ENCODE results near the gene SLC8A3. TPM values are rescaled to one million over a fixed set of nuclear protein-coding genes. Genes with fewer than 3 reads are reported as not detected.

SLC8A3 gene
- total RNA-seq, 1 donor from 2014 or later: not detected

DNA sequence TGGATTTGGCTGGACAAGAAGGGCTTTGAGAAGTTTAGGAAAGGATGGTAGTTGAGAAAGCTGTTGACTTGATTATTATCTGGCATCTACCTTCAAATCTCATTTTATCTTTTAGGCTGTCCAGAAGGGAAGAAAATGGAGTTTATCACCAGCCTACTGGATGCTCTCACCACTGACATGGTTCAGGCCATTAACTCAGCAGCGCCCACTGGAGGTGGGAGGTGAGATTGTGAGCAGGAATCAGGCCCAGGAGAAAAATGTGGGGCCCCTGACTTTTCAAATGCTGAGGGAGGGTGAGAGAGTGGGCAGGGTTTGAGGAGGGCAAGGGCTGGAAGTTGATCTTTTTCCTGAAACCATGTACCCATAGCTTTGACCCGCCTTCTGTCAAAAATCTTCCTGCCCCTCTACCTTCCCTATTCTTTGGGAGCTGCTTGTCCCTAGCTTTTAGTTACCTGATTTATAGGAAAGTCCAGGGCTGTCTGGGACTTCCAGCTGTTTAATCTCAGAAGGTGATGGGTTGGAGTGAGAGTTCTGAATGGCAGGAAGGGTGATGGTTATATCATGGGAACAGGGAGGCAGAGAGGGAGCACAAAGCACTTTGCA lies 175.4 kb downstream of the SLC8A3 start:
- peak; percentile 39 for TF ChIP-seq CTCF (IDR thresholded peaks at IDR 0.05)
- H3K4me1 Mint-ChIP-seq (ENCODE audit: unreplicated experiment): no peaks in the 10 kb centered on the region
- H3K4me3 Mint-ChIP-seq (ENCODE audit: unreplicated experiment): no peak overlapping the region
- H3K36me3 Mint-ChIP-seq (ENCODE audit: unreplicated experiment): no peaks in the 10 kb centered on the region
- no peaks in the 10 kb centered on the region for H3K27me3 Mint-ChIP-seq (ENCODE audit: unreplicated experiment)
- no peak overlapping the region for H3K27ac Mint-ChIP-seq (ENCODE audit: unreplicated experiment)
- H3K9me3 Mint-ChIP-seq (ENCODE audit: unreplicated experiment): no peaks in the 10 kb centered on the region
- no peak for DNase-seq (ENCODE audit: extremely low spot score, unreplicated experiment)

DNA sequence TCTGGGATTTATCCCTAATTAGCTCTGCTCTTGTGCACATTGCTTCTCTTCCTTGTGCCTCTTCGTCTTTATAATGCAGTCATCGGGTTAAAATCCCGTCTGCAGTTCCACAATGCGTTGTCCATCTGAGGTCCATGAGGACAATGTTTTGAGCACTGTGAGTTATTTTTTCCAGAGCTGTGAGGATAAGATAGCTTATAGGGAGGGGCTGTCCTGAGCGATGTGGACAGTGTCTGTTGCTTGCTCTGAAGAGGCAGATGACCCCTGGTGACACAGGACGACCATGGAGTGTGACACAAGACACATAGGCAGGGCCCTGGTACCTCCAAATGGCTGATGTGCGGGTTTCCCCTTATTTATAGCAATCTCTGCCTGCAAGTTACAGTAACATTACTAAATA lies 177.0 kb downstream of the SLC8A3 start:
- Mint-ChIP-seq H3K36me3 (ENCODE audit: unreplicated experiment) (no peaks in the 10 kb centered on the region), H3K4me3 (ENCODE audit: unreplicated experiment) (no peak overlapping the region), H3K4me1 (ENCODE audit: unreplicated experiment) (no peaks in the 10 kb centered on the region)

GRCh38 chr14:70011098-70011497 lies 177.7 kb downstream of the SLC8A3 start:
- H3K36me3 Mint-ChIP-seq (ENCODE audit: unreplicated experiment): no peaks in the 10 kb centered on the region
- no peaks in the 10 kb centered on the region for H3K4me1 Mint-ChIP-seq (ENCODE audit: unreplicated experiment)
- H3K4me3 Mint-ChIP-seq (ENCODE audit: unreplicated experiment): no peak overlapping the region

More for the DNA sequence above, 177.0 kb downstream of the SLC8A3 start:
- no peak overlapping the region for H3K27ac Mint-ChIP-seq (ENCODE audit: unreplicated experiment)
- no peak for TF ChIP-seq CTCF (IDR thresholded peaks at IDR 0.05)
- no peaks in the 10 kb centered on the region for H3K27me3 Mint-ChIP-seq (ENCODE audit: unreplicated experiment)
- H3K9me3 Mint-ChIP-seq (ENCODE audit: unreplicated experiment): no peaks in the 10 kb centered on the region
- no peak for DNase-seq (ENCODE audit: extremely low spot score, unreplicated experiment)

DNA sequence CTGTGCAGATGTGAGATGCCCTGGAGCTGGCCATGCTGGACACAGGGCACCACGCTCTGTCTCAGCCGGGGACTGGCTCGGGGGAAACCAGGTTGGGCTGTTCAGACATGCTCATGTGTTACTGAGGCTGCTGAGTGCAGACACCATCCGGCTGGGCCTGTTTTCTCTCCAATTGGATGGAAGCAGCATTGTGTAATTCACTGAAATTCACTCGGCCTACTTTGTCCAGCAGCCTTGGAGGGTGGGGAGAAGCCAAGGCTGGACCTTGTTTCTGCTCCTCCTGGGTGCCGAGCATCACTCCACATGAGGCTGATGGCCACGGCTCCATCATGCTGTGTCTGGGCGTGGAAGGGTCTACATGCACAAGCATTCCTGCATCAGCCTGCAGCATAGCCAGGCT lies 178.8 kb downstream of the SLC8A3 start:
- Mint-ChIP-seq H3K36me3 (ENCODE audit: unreplicated experiment) (no peaks in the 10 kb centered on the region), H3K4me3 (ENCODE audit: unreplicated experiment) (no peak overlapping the region), H3K27ac (ENCODE audit: unreplicated experiment) (no peak overlapping the region), H3K9me3 (ENCODE audit: unreplicated experiment) (no peaks in the 10 kb centered on the region), H3K27me3 (ENCODE audit: unreplicated experiment) (no peaks in the 10 kb centered on the region), H3K4me1 (ENCODE audit: unreplicated experiment) (no peaks in the 10 kb centered on the region)
- no peak for DNase-seq (ENCODE audit: extremely low spot score, unreplicated experiment)
- no peak for TF ChIP-seq CTCF (IDR thresholded peaks at IDR 0.05)

More at GRCh38 chr14:70011098-70011497, 177.7 kb downstream of the SLC8A3 start:
- TF ChIP-seq CTCF (IDR thresholded peaks at IDR 0.05): no peak
- no peak overlapping the region for H3K27ac Mint-ChIP-seq (ENCODE audit: unreplicated experiment)
- DNase-seq (ENCODE audit: extremely low spot score, unreplicated experiment): no peak
- H3K9me3 Mint-ChIP-seq (ENCODE audit: unreplicated experiment): no peaks in the 10 kb centered on the region
- no peaks in the 10 kb centered on the region for H3K27me3 Mint-ChIP-seq (ENCODE audit: unreplicated experiment)

DNA sequence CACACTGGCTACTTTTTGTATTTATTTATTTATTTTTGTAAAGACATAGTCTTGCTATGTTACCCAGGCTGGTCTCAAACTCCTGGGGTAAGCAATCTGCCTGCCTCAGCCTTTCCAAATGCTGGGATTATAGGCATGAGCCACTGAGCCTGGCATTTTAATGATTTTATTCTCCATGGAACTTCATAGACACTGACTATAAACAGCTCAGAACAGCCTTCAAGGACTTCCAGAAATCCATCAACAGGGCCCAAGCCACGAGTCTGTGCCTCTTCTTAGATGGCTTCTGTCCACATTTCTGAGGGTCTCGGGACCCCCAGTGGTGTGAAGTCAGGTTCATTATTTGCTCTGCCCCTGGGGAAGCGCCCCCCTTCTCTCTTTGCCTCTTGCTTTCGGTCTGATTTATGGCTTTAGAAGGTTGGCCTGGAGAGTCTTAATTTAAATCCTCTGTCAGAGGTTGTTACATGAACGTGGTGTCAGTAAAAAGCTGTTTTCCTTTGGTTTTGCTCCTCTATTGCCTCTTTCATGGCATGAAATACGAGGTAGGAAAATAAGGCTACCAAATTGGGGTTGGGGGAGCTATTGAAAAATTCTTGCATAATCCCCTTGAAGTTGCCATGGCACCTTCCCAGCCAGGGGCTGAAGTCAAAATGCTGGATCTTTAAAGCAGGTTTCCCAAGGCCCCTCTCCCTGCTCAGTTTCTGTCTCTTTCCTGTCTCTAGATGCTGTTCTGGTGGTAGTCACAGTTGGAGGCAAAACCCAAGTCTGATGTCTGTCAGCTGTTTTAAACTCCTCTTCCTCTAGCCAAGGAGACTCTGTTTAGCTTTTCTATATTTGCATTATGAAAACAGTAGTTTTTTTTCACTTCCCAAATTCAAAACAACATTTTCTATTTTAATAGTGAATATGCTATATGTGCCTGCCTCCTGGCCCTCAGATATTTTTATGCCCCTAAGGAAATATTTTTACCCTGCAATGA lies 180.2 kb downstream of the SLC8A3 start:
- Mint-ChIP-seq H3K9me3 (ENCODE audit: unreplicated experiment) (no peaks in the 10 kb centered on the region), H3K27me3 (ENCODE audit: unreplicated experiment) (no peaks in the 10 kb centered on the region), H3K27ac (ENCODE audit: unreplicated experiment) (peak overlapping the region; percentile 6), H3K36me3 (ENCODE audit: unreplicated experiment) (no peaks in the 10 kb centered on the region), H3K4me3 (ENCODE audit: unreplicated experiment) (no peak overlapping the region), H3K4me1 (ENCODE audit: unreplicated experiment) (no peaks in the 10 kb centered on the region)
- DNase-seq (ENCODE audit: extremely low spot score, unreplicated experiment): no peak
- no peak for TF ChIP-seq CTCF (IDR thresholded peaks at IDR 0.05)
